Measurements from ENCODE around the gene USP21. TPM values are rescaled to one million over a fixed set of nuclear protein-coding genes. Genes with fewer than 3 reads are reported as not detected.

The USP21 gene
- total RNA-seq, 1 donor from 2014 or later, result 6.7 TPM

DNA sequence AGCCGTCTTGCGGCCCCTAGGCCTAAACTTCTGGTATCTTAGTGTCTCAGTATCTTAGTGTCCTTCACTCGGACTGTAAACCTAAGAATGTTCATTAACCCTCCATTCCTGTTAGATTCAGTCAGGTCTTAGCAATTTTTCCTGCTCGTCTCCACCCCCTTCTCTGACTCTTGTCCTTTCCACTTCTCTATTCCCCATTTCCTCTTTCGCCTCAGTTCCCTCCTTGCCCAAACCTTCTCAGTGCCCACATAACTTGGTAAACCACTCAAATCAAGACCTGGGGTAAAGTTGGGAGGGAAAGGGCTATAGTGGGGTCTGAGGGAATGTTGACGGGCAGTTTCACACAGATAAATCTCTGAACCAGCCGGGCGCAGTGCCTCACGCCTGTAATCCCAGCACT lies 55.1 kb downstream of the USP21 start:
- Mint-ChIP-seq H3K36me3 (peaks cover 30% of the 10 kb centered on the region), H3K27me3 (ENCODE audit: insufficient read depth, low read depth) (peaks cover 8% of the 10 kb centered on the region), H3K27ac (no peak overlapping the region), H3K4me1 (peaks cover 15% of the 10 kb centered on the region), H3K9me3 (no peaks in the 10 kb centered on the region), H3K4me3 (no peak overlapping the region)
- Histone ChIP-seq H3K36me3 (peaks cover 13% of the 10 kb centered on the region), H3K4me2 (no peak overlapping the region), H3K9ac (no peak overlapping the region), H3K79me2 (ENCODE audit: low read depth) (no peaks in the 10 kb centered on the region), H2AFZ (replicated peaks) (no peak overlapping the region), H4K20me1 (ENCODE audit: low read depth) (peaks cover 5% of the 10 kb centered on the region), H3K4me3 (no peak overlapping the region), H3K4me1 (peaks cover 6% of the 10 kb centered on the region), H3K27ac (no peak overlapping the region), H3F3A (ENCODE audit: low read depth) (peaks cover 25% of the 10 kb centered on the region), H3K27me3 (no peaks in the 10 kb centered on the region), H3K9me3 (ENCODE audit: low read depth) (no peaks in the 10 kb centered on the region)
- TF ChIP-seq EZH2 (IDR thresholded peaks at IDR 0.05) (no peak), EZH2phosphoT487 (IDR thresholded peaks at IDR 0.05) (no peak)
- TF ChIP-seq, protein P1, sequence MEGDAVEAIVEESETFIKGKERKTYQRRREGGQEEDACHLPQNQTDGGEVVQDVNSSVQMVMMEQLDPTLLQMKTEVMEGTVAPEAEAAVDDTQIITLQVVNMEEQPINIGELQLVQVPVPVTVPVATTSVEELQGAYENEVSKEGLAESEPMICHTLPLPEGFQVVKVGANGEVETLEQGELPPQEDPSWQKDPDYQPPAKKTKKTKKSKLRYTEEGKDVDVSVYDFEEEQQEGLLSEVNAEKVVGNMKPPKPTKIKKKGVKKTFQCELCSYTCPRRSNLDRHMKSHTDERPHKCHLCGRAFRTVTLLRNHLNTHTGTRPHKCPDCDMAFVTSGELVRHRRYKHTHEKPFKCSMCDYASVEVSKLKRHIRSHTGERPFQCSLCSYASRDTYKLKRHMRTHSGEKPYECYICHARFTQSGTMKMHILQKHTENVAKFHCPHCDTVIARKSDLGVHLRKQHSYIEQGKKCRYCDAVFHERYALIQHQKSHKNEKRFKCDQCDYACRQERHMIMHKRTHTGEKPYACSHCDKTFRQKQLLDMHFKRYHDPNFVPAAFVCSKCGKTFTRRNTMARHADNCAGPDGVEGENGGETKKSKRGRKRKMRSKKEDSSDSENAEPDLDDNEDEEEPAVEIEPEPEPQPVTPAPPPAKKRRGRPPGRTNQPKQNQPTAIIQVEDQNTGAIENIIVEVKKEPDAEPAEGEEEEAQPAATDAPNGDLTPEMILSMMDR (IDR thresholded peaks at IDR 0.05), result no peak
- DNase-seq (ENCODE audit: low spot score), result no peak

- TF ChIP-seq, protein P1 (IDR thresholded peaks at IDR 0.05), result no peak
- no peak for TF ChIP-seq EZH2phosphoT487 (IDR thresholded peaks at IDR 0.05)
- no peak for TF ChIP-seq EZH2 (IDR thresholded peaks at IDR 0.05)
- Histone ChIP-seq H3K4me3 (no peak within 1 kb of the TSS), H3K27ac (no peak within 1 kb of the TSS), H3K9ac (no peak within 1 kb of the TSS), H3K79me2 (ENCODE audit: low read depth) (no peaks in the 10 kb centered on the region), H3K9me3 (ENCODE audit: low read depth) (no peaks in the 10 kb centered on the region), H3K4me2 (no peak within 1 kb of the TSS), H3K36me3 (peaks cover 11% of the 10 kb centered on the region), H3K4me1 (peaks cover 6% of the 10 kb centered on the region), H3K27me3 (no peaks in the 10 kb centered on the region), H3F3A (ENCODE audit: low read depth) (peaks cover 21% of the 10 kb centered on the region), H4K20me1 (ENCODE audit: low read depth) (peaks cover 3% of the 10 kb centered on the region), H2AFZ (replicated peaks) (no peak within 1 kb of the TSS)
- peaks cover 27% of the 10 kb centered on the region for H3K36me3 Mint-ChIP-seq
- H3K4me1 Mint-ChIP-seq, result peaks cover 13% of the 10 kb centered on the region
- no peaks in the 10 kb centered on the region for H3K9me3 Mint-ChIP-seq
- DNase-seq (ENCODE audit: low spot score), result no peak
- H3K4me3 Mint-ChIP-seq, result no peak within 1 kb of the TSS
- H3K27me3 Mint-ChIP-seq (ENCODE audit: insufficient read depth, low read depth), result peaks cover 6% of the 10 kb centered on the region
- H3K27ac Mint-ChIP-seq, result no peak within 1 kb of the TSS
These were observed 55.8 kb downstream of the USP21 start, which contains the start of gene FCER1G for GRCh38 chr1:161215076-161215475. Gene FCER1G, plus strand, starts transcription at chr1:161215295. Its CDS starts 27 bp downstream, at chr1:161215322.

Small RNA genes within 50 kb of the gene (small RNA-seq; reads per million reads assigned to genes)
- not detected for gene RF01225

Other genes with a start within 250 kb of the USP21 start
- gene ITLN2, start 204.7 kb upstream of the USP21 start, total RNA-seq (ENCODE audit: low replicate concordance), result not detected in 2 replicates
- gene F11R, start 138.3 kb upstream of the USP21 start, total RNA-seq (ENCODE audit: low replicate concordance), result 60.0 and 69.3 TPM in 2 replicates
- gene TSTD1, start 120.5 kb upstream of the USP21 start, total RNA-seq (ENCODE audit: low replicate concordance), result 29.9 and 59.9 TPM in 2 replicates
- gene USF1, start 113.5 kb upstream of the USP21 start, total RNA-seq (ENCODE audit: low replicate concordance), result 74.4 and 103 TPM in 2 replicates
- gene ARHGAP30, start 89.6 kb upstream of the USP21 start, total RNA-seq (ENCODE audit: low replicate concordance), result 0.06 TPM in 1 of 2 replicates, not detected in the other
- 0.06 TPM in 1 of 2 replicates, not detected in the other for gene NECTIN4, start 69.9 kb upstream of the USP21 start, total RNA-seq (ENCODE audit: low replicate concordance)
- gene KLHDC9, start 61.1 kb upstream of the USP21 start, total RNA-seq (ENCODE audit: low replicate concordance), result 12.6 and 22.6 TPM in 2 replicates
- 57.6 and 74.1 TPM in 2 replicates for gene PFDN2, start 41.5 kb upstream of the USP21 start, total RNA-seq (ENCODE audit: low replicate concordance)
- gene NIT1, start 41.4 kb upstream of the USP21 start, total RNA-seq (ENCODE audit: low replicate concordance), result 39.5 and 46.3 TPM in 2 replicates
- gene DEDD, start 26.8 kb upstream of the USP21 start, total RNA-seq (ENCODE audit: low replicate concordance), result 29.7 and 34.8 TPM in 2 replicates
- 114 and 133 TPM in 2 replicates for gene UFC1, start 5.5 kb upstream of the USP21 start, total RNA-seq (ENCODE audit: low replicate concordance)
- 18.3 and 42.4 TPM in 2 replicates for gene PPOX, start 6.9 kb downstream of the USP21 start, total RNA-seq (ENCODE audit: low replicate concordance)
- gene B4GALT3, start 18.0 kb downstream of the USP21 start, total RNA-seq (ENCODE audit: low replicate concordance), result 9.5 and 36.5 TPM in 2 replicates
- 1.3 and 5.4 TPM in 2 replicates for gene ADAMTS4, start 39.6 kb downstream of the USP21 start, total RNA-seq (ENCODE audit: low replicate concordance)
- 105 and 107 TPM in 2 replicates for gene NDUFS2, start 42.9 kb downstream of the USP21 start, total RNA-seq (ENCODE audit: low replicate concordance)
- gene FCER1G, start 55.8 kb downstream of the USP21 start, total RNA-seq (ENCODE audit: low replicate concordance), result 0.34 TPM in 1 of 2 replicates, not detected in the other
- not detected in 2 replicates for gene APOA2, start 64.1 kb downstream of the USP21 start, total RNA-seq (ENCODE audit: low replicate concordance)
- gene TOMM40L, start 66.6 kb downstream of the USP21 start, total RNA-seq (ENCODE audit: low replicate concordance), result 7.2 and 9.8 TPM in 2 replicates
- gene NR1I3, start 78.7 kb downstream of the USP21 start, total RNA-seq (ENCODE audit: low replicate concordance), result not detected in 2 replicates
- gene PCP4L1, start 99.2 kb downstream of the USP21 start, total RNA-seq (ENCODE audit: low replicate concordance), result 0.46 and 0.69 TPM in 2 replicates
- 1.1 and 2.0 TPM in 2 replicates for gene MPZ, start 150.5 kb downstream of the USP21 start, total RNA-seq (ENCODE audit: low replicate concordance)
- gene SDHC, start 154.9 kb downstream of the USP21 start, total RNA-seq (ENCODE audit: low replicate concordance), result 61.2 and 95.7 TPM in 2 replicates
- gene CFAP126, start 208.4 kb downstream of the USP21 start, total RNA-seq (ENCODE audit: low replicate concordance), result not detected in 2 replicates